Measurements from ENCODE around the gene DENND6A.
"Not testable (repeated sequence)": the region's sequence is repeated elsewhere in the genome, so short reads cannot be mapped to it uniquely, and the experiment has no call there.

DENND6A gene

GRCh38 chr3:57691411-57692132 is 1.3 kb downstream of the DENND6A start:
- DNase-seq, result peak in 1 of 2 donors; percentile 23

- no peak for DNase-seq
These were observed 3.4 kb downstream of the DENND6A start for GRCh38 chr3:57689367-57690053.

- DNase-seq, result no peak
These were observed 4.6 kb downstream of the DENND6A start for GRCh38 chr3:57688291-57688690.

- DNase-seq, result no peak
These were observed 9.6 kb downstream of the DENND6A start for GRCh38 chr3:57683286-57683685.

- no peak for DNase-seq
These were observed 10.6 kb downstream of the DENND6A start for GRCh38 chr3:57682284-57682683.

- DNase-seq, result peak in 1 of 2 donors; percentile 35
These were observed 11.2 kb downstream of the DENND6A start for GRCh38 chr3:57681691-57682090.

- DNase-seq, result no peak
These were observed 12.8 kb downstream of the DENND6A start for GRCh38 chr3:57680046-57680445.

GRCh38 chr3:57675530-57675929 is 17.3 kb downstream of the DENND6A start:
- no peak for DNase-seq

- DNase-seq, result no peak
These were observed 19.7 kb downstream of the DENND6A start for GRCh38 chr3:57673156-57673555.

- no peak for DNase-seq
These were observed 22.3 kb downstream of the DENND6A start for GRCh38 chr3:57670543-57670942.

- no peak for DNase-seq
These were observed 31.5 kb downstream of the DENND6A start for GRCh38 chr3:57661404-57661803.

GRCh38 chr3:57659806-57660439 is 33.0 kb downstream of the DENND6A start:
- DNase-seq, result no peak

- no peak for DNase-seq
These were observed 33.7 kb downstream of the DENND6A start for GRCh38 chr3:57659004-57659673.

GRCh38 chr3:57658536-57658935 is 34.3 kb downstream of the DENND6A start:
- no peak for DNase-seq

GRCh38 chr3:57655727-57656126 is 37.1 kb downstream of the DENND6A start:
- DNase-seq, result no peak

- peak in 1 of 2 donors; percentile 16 for DNase-seq
These were observed 38.6 kb downstream of the DENND6A start for GRCh38 chr3:57654267-57654666.

- DNase-seq, result no peak
These were observed 40.7 kb downstream of the DENND6A start for GRCh38 chr3:57652203-57652602.

- no peak for DNase-seq
These were observed 45.5 kb downstream of the DENND6A start for GRCh38 chr3:57647292-57647940.

GRCh38 chr3:57646723-57647122 is 46.2 kb downstream of the DENND6A start:
- DNase-seq, result peak in 1 of 2 donors; percentile 17

- DNase-seq, result no peak
These were observed 48.1 kb downstream of the DENND6A start for GRCh38 chr3:57644740-57645139.

GRCh38 chr3:57637391-57637790 is 55.5 kb downstream of the DENND6A start:
- DNase-seq, result no peak

GRCh38 chr3:57634259-57634658 is 58.6 kb downstream of the DENND6A start:
- not testable (repeated sequence) for DNase-seq

- DNase-seq, result no peak
These were observed 64.9 kb downstream of the DENND6A start for GRCh38 chr3:57627976-57628375.

All from CD4-positive, alpha-beta T cell treated with Interferon alpha-2 for 1 hour (primary cell).